C4-2B (cell line): ENCODE measurements around the gene B3GAT1.

Source experiments
- H3K27ac ChIP-seq: fragments of 450-650 bp; 2 replicates; pipeline ENCODE4 v1.5.1; 2017
- CTCF ChIP-seq: fragments of 450-650 bp; conservative IDR thresholded peaks from 2 replicates; pipeline ENCODE4 v1.5.1; 2017; ENCODE audit warnings: mild to moderate bottlenecking
- ZFX ChIP-seq: fragments of 450-650 bp; IDR thresholded peaks from 2 replicates; pipeline ENCODE4 v1.6.1; 2017

B3GAT1 gene

GRCh38 chr11:134380785-134381184 is 31.3 kb downstream of the B3GAT1 start:
- TF ChIP-seq ZFX (no peak), CTCF (no peak)
- H3K27ac ChIP-seq, result no peak overlapping the region

- no peak overlapping the region for H3K27ac ChIP-seq
- no peak for TF ChIP-seq ZFX
- TF ChIP-seq CTCF, result no peak
These were observed 31.8 kb downstream of the B3GAT1 start for GRCh38 chr11:134380229-134380628.

GRCh38 chr11:134379241-134379640 is 32.8 kb downstream of the B3GAT1 start:
- TF ChIP-seq ZFX, result no peak
- TF ChIP-seq CTCF, result no peak
- H3K27ac ChIP-seq, result no peak overlapping the region

GRCh38 chr11:134377876-134378275 is 34.2 kb downstream of the B3GAT1 start:
- H3K27ac ChIP-seq, result no peak overlapping the region
- TF ChIP-seq ZFX (no peak), CTCF (no peak)

- TF ChIP-seq ZFX (no peak), CTCF (no peak)
These were observed 35.7 kb downstream of the B3GAT1 start for GRCh38 chr11:134376150-134376921.

GRCh38 chr11:134374891-134375550 is 37.0 kb downstream of the B3GAT1 start:
- TF ChIP-seq CTCF (no peak), ZFX (no peak)
- no peak overlapping the region for H3K27ac ChIP-seq

More at GRCh38 chr11:134376150-134376921, 35.7 kb downstream of the B3GAT1 start:
- H3K27ac ChIP-seq, result no peak overlapping the region

GRCh38 chr11:134374171-134374570 is 37.9 kb downstream of the B3GAT1 start:
- no peak for TF ChIP-seq CTCF
- no peak for TF ChIP-seq ZFX
- no peak overlapping the region for H3K27ac ChIP-seq
